ENCODE data around the gene REP15.
"Not testable (repeated sequence)": the region's sequence is repeated elsewhere in the genome, so short reads cannot be mapped to it uniquely, and the experiment has no call there.

Gene REP15

GRCh38 chr12:27703720-27704452 lies 7.6 kb downstream of the REP15 start:
- DNase-seq = no peak

- no peak for DNase-seq
Observed at GRCh38 chr12:27705263-27705662, 9.0 kb downstream of the REP15 start.

- no peak for DNase-seq
Observed at GRCh38 chr12:27707216-27707615, 11.0 kb downstream of the REP15 start.

GRCh38 chr12:27709212-27709931 lies 13.1 kb downstream of the REP15 start:
- no peak for DNase-seq

GRCh38 chr12:27709932-27710591 lies 13.8 kb downstream of the REP15 start:
- DNase-seq = no peak

- DNase-seq = peak in 1 of 2 experiments; percentile 58
Observed at GRCh38 chr12:27710592-27711316, 14.5 kb downstream of the REP15 start, which contains the start of gene MRPS35. Gene MRPS35 (plus strand): TSS chr12:27710832. CDS start chr12:27710844, 12 bp downstream.

- DNase-seq = no peak
Observed at GRCh38 chr12:27711317-27711682, 15.1 kb downstream of the REP15 start.

- no peak for DNase-seq
Observed at GRCh38 chr12:27711967-27712366, 15.7 kb downstream of the REP15 start.

- DNase-seq = no peak
Observed at GRCh38 chr12:27723212-27723611, 27.0 kb downstream of the REP15 start.

GRCh38 chr12:27730097-27730588 lies 33.9 kb downstream of the REP15 start:
- no peak for DNase-seq

GRCh38 chr12:27732281-27732680 lies 36.0 kb downstream of the REP15 start:
- no peak for DNase-seq

GRCh38 chr12:27733052-27733656 lies 36.9 kb downstream of the REP15 start:
- no peak for DNase-seq

GRCh38 chr12:27733791-27734190 lies 37.5 kb downstream of the REP15 start:
- DNase-seq = no peak

GRCh38 chr12:27734321-27734720 lies 38.1 kb downstream of the REP15 start:
- DNase-seq = not testable (repeated sequence)

GRCh38 chr12:27743601-27744000 lies 47.4 kb downstream of the REP15 start:
- DNase-seq = no peak

GRCh38 chr12:27745734-27746133 lies 49.5 kb downstream of the REP15 start:
- not testable (repeated sequence) for DNase-seq

All from cerebellar nuclear complex (tissue), 1 donor.